Inflammatory macrophage treated with lipopolysaccharide for 4 hours (primary cell): Measurements from ENCODE around the gene SFSWAP.

Source experiments
- DNase-seq: peaks from one replicate; pipeline ENCODE4 v3.0.0-alpha.2; 2020

The SFSWAP gene

GRCh38 chr12:131841547-131841946 lies 130.7 kb downstream of the SFSWAP start:
- DNase-seq = no peak

DNA sequence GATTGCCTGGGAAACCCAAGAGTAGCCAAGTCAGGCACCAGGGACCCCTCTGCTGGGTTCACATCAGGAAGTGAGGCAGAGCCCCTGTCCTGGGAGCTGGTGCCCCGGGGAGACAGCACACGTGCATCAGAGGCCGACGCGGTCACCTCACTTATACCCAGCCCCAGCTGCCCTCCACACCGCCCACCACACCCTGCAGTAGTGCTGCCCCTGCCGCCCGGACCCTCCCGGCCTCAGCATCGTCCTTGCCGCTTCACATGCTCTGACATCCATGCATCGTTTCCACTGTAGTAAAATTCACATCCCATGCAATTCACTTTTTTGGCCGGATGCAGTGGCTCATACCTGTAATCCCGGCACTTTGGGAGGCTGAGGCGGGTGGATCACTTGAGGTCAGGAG lies 131.3 kb downstream of the SFSWAP start:
- no peak for DNase-seq

- DNase-seq = no peak
Observed at GRCh38 chr12:131843527-131843926, 132.6 kb downstream of the SFSWAP start.

GRCh38 chr12:131844140-131844539 lies 133.2 kb downstream of the SFSWAP start:
- DNase-seq = no peak

DNA sequence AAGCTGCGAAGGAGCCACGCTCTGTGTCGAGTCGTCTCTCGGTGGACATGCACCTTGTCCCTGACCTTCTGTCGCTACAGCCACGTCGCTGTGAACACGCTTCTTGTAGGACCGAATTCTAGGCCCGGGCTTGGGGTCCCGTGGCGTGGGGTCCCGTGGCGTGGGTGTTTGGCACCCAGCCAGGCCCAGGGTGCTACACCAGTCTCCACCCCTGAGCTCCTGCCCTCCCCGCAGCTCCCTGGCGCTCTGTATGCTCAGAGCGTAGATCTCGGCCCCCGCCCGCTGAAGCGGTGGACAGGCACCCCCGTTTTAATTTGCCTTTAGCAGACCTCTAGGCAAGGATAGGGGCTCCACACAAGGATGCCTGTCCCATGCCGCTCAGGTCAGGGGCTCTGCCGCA lies 133.8 kb downstream of the SFSWAP start:
- no peak for DNase-seq

- no peak for DNase-seq
Observed at GRCh38 chr12:131845121-131845520, 134.2 kb downstream of the SFSWAP start.

DNA sequence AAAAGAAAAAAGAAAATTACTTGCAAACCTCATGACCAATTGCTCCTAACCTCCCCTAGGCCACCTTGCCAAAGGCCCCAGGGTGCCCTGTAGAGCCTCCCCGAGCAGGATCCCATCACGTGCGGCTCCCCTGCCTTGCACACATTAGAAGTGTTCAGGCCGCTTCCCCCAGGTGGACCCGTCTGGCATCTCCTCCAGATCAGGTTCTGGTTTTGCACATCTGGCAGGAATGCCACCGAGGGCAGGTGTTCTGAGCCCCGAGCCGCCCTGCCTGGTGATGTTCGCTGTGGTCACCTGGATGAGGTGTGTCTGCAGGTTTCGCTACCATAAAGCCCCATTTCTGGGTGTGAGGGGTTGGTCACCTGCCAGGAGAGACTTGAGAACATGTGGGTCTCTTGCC lies 136.6 kb downstream of the SFSWAP start:
- DNase-seq = no peak

GRCh38 chr12:131848753-131849152 lies 137.9 kb downstream of the SFSWAP start:
- DNase-seq = no peak
